Gastroesophageal sphincter (tissue), 3 donors: ENCODE data around the gene SEMA7A.
"Not testable (repeated sequence)": the region's sequence is repeated elsewhere in the genome, so short reads cannot be mapped to it uniquely, and the experiment has no call there.

Source experiments
- CTCF ChIP-seq, 4 experiments: fragments of 200-600 bp in 2 of 4; fragments of 450-650 bp in 2 of 4; sonication (generic) in 1 of 4; IDR thresholded peaks; one replicate each; pipeline ENCODE4 v1.5.1; 2017 to 2019; ENCODE audit warnings: antibody characterized with exemption in 4 of 4, mild to moderate bottlenecking in 2 of 4, moderate library complexity in 2 of 4
- EP300 ChIP-seq: sonication (generic); formaldehyde crosslinking; IDR thresholded peaks from one replicate; pipeline ENCODE4 v1.6.1; 2017; ENCODE audit warnings: antibody characterized with exemption, mild to moderate bottlenecking
- POLR2A ChIP-seq, 2 donors: fragments of 450-650 bp; IDR thresholded peaks; one replicate each; pipeline ENCODE4 v1.6.1; 2017; ENCODE audit warnings: antibody characterized with exemption in 2 of 2, mild to moderate bottlenecking in 2 of 2, moderate library complexity in 1 of 2

- not testable (repeated sequence) for TF ChIP-seq POLR2A (IDR thresholded peaks at IDR 0.05); EP300; CTCF (IDR thresholded peaks at IDR 0.05)
Observed at GRCh38 chr15:74359376-74359775, 74.4 kb downstream of the SEMA7A start.
